ENCODE results near the gene FNBP1L.

DNA sequence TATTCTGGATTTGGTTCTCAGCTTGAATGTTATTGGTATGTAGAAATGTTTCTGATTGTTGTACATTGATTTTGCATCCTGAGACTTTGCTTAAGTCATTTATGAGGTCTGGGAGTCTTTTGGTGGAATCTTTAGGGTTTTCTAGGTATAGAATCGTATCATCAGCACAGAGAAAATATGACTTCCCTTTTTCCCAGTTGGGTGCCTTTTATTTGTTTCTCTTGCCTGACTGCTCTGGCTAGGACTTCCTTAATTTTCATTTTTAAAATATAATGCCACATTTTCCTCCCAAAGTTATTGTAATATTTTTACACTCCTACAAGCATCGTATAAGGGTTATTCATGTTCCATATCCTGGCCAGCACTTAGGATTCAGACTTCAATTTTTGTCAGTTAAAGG is 111.1 kb downstream of the FNBP1L start:
- TF ChIP-seq, protein P1, sequence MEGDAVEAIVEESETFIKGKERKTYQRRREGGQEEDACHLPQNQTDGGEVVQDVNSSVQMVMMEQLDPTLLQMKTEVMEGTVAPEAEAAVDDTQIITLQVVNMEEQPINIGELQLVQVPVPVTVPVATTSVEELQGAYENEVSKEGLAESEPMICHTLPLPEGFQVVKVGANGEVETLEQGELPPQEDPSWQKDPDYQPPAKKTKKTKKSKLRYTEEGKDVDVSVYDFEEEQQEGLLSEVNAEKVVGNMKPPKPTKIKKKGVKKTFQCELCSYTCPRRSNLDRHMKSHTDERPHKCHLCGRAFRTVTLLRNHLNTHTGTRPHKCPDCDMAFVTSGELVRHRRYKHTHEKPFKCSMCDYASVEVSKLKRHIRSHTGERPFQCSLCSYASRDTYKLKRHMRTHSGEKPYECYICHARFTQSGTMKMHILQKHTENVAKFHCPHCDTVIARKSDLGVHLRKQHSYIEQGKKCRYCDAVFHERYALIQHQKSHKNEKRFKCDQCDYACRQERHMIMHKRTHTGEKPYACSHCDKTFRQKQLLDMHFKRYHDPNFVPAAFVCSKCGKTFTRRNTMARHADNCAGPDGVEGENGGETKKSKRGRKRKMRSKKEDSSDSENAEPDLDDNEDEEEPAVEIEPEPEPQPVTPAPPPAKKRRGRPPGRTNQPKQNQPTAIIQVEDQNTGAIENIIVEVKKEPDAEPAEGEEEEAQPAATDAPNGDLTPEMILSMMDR (IDR thresholded peaks at IDR 0.05; ENCODE audit: low read length): no peak
- no peak for TF ChIP-seq EZH2phosphoT487 (IDR thresholded peaks at IDR 0.05; ENCODE audit: low read length)
- no peak for TF ChIP-seq EZH2 (optimal IDR thresholded peaks at IDR 0.05; ENCODE audit: low read depth, low read length)

All from MM.1S (cell line).